ENCODE data around the gene CKB.

CKB gene

GRCh38 chr14:103510724-103511693, 11.6 kb downstream of the CKB start:
- no peak for DNase-seq

- DNase-seq, result no peak
Measured at GRCh38 chr14:103509864-103510723, 12.5 kb downstream of the CKB start.

GRCh38 chr14:103508521-103509329, 13.9 kb downstream of the CKB start:
- DNase-seq, result no peak

- no peak for DNase-seq
Measured at GRCh38 chr14:103507751-103508150, 14.9 kb downstream of the CKB start.

GRCh38 chr14:103504991-103505565, 17.6 kb downstream of the CKB start:
- DNase-seq, result no peak

- DNase-seq, result no peak
Measured at GRCh38 chr14:103503296-103503695, 19.3 kb downstream of the CKB start.

- no peak for DNase-seq
Measured at GRCh38 chr14:103502877-103503276, 19.8 kb downstream of the CKB start.

- no peak for DNase-seq
Measured at GRCh38 chr14:103501921-103502669, 20.5 kb downstream of the CKB start.

- no peak for DNase-seq
Measured at GRCh38 chr14:103501041-103501870, 21.4 kb downstream of the CKB start.

GRCh38 chr14:103500148-103500990, 22.3 kb downstream of the CKB start:
- peak; percentile 57 to 81 (median 67) for DNase-seq

- no peak for DNase-seq
Measured at GRCh38 chr14:103499709-103500108, 22.9 kb downstream of the CKB start.

GRCh38 chr14:103496776-103497175, 25.9 kb downstream of the CKB start:
- DNase-seq, result no peak

- DNase-seq, result no peak
Measured at GRCh38 chr14:103495854-103496253, 26.8 kb downstream of the CKB start.

- no peak for DNase-seq
Measured at GRCh38 chr14:103492156-103492925, 30.3 kb downstream of the CKB start.

GRCh38 chr14:103491691-103492090, 30.9 kb downstream of the CKB start:
- DNase-seq, result no peak

- no peak for DNase-seq
Measured at GRCh38 chr14:103489621-103490020, 33.0 kb downstream of the CKB start.

- DNase-seq, result no peak
Measured at GRCh38 chr14:103488960-103489359, 33.7 kb downstream of the CKB start.

- no peak for DNase-seq
Measured at GRCh38 chr14:103488071-103488470, 34.6 kb downstream of the CKB start.

- DNase-seq, result no peak
Measured at GRCh38 chr14:103485504-103485903, 37.1 kb downstream of the CKB start.
